ENCODE measurements around the gene SNRPA1.

The SNRPA1 gene

GRCh38 chr15:101232677-101233076 lies 62.4 kb downstream of the SNRPA1 start:
- no peak for DNase-seq (ENCODE audit: insufficient read length, low spot score)
- TF ChIP-seq CTCF (IDR thresholded peaks at IDR 0.05; ENCODE audit: insufficient read depth, missing control alignments), result no peak
- FAIRE-seq, result no peak
